ENCODE results near the gene HIBCH. TPM values are rescaled to one million over a fixed set of nuclear protein-coding genes. Genes with fewer than 3 reads are reported as not detected.

The HIBCH gene
- total RNA-seq, 1 donor from 2014 or later, result 33.7 TPM

DNA sequence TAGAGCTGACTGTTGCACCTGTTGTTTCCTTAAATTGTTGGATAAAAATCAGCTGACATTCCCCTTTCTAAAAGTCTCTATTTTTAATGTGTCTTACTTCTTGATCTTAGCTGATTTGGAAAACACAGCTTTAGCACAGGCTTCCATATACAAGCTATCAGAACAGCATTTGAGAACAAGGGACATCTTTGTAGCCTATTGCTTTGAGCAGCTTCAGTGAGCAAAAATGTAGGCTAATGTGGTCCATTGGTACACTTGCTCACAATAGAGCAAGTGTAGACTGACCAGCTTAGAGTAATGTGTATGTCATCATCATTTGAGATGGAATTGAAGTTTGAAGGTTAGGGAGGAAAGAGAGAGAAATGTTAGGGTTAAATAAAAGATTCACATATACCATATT, 30.7 kb upstream of the HIBCH start:
- no peak for DNase-seq (ENCODE audit: low read depth, low spot score)
- no peak overlapping the region for H3K4me3 Mint-ChIP-seq
- H3K4me1 Mint-ChIP-seq, result peaks cover 29% of the 10 kb centered on the region
- no peaks in the 10 kb centered on the region for H3K9me3 Mint-ChIP-seq
- TF ChIP-seq, protein P1, sequence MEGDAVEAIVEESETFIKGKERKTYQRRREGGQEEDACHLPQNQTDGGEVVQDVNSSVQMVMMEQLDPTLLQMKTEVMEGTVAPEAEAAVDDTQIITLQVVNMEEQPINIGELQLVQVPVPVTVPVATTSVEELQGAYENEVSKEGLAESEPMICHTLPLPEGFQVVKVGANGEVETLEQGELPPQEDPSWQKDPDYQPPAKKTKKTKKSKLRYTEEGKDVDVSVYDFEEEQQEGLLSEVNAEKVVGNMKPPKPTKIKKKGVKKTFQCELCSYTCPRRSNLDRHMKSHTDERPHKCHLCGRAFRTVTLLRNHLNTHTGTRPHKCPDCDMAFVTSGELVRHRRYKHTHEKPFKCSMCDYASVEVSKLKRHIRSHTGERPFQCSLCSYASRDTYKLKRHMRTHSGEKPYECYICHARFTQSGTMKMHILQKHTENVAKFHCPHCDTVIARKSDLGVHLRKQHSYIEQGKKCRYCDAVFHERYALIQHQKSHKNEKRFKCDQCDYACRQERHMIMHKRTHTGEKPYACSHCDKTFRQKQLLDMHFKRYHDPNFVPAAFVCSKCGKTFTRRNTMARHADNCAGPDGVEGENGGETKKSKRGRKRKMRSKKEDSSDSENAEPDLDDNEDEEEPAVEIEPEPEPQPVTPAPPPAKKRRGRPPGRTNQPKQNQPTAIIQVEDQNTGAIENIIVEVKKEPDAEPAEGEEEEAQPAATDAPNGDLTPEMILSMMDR (conservative IDR thresholded peaks at IDR 0.05), result no peak
- H3K27ac Mint-ChIP-seq (ENCODE audit: unreplicated experiment), result peak overlapping the region; percentile 55
- H3K36me3 Mint-ChIP-seq (ENCODE audit: low read depth), result no peaks in the 10 kb centered on the region
- H3K27me3 Mint-ChIP-seq (ENCODE audit: low read depth), result no peaks in the 10 kb centered on the region

DNA sequence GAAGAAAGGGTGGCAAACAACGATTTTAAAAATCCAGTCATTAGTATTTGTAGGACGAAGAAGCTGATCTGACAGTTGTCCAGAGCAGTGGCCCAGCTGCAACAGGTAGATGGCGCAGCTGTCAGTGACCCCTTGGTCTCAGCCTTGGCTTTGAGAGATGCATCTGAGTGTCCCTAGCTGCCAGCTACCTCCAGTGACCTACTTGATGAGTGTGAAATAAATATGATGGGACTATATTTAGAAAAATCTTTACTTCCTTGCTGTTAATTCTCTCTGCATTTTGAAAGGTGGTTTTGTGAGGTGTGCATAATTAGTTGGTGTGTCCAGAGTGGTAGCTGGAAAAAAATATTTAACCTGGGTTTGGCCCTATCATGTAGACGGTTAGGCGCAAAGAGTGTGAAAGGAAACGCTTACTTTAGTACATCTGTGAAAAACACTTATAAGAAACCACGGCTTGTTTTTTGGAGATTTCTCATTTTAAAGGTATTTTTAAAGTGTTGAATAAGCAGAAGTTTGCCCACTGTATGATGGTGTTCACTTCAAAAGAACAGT, 24.7 kb upstream of the HIBCH start:
- H3K36me3 Mint-ChIP-seq (ENCODE audit: low read depth), result no peaks in the 10 kb centered on the region
- TF ChIP-seq, protein P1 (conservative IDR thresholded peaks at IDR 0.05), result peak; percentile 46
- H3K4me3 Mint-ChIP-seq, result peak overlapping the region; percentile 86
- no peaks in the 10 kb centered on the region for H3K27me3 Mint-ChIP-seq (ENCODE audit: low read depth)
- peaks cover 4% of the 10 kb centered on the region for H3K9me3 Mint-ChIP-seq
- H3K27ac Mint-ChIP-seq (ENCODE audit: unreplicated experiment), result no peak overlapping the region
- DNase-seq (ENCODE audit: low read depth, low spot score), result no peak
- H3K4me1 Mint-ChIP-seq, result peaks cover 25% of the 10 kb centered on the region

DNA sequence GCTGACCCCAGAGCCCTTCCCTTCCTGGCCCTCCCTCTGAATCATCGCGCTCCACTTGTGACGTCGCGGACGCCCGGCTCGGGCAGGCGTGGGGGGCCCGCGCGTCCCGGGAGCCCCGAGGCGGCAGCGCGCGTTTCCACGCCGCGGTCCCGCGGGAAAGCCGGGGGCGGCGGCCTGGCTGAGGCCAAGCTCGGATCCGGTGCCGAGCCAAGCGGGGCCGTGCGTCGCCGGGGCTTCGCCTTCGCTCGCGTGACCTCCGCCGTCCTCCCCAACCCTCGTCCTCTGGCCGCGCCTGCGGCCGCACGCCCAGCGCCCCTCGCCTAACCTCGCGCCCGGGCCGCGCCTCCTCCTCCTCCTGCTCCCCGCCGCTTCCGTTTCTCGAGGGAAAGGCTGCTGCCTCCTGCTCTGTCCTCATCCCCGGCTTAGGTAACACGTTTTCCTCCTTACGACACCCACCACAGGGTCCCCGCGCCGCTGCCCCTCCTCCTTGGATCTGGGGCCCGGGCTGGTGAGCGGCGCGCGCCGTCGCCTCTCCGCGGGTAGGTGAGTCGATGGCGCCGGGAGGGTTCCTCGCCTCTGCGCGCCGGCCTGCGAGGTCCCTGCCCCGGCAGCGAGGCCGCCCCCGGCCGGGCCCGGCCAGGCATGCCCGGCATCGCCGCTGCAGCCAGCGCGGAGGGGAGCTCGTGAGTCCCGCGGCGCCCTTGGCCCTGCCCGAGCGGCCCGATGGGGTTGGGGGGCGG, 24.1 kb upstream of the HIBCH start, which contains the start of gene INPP1:
INPP1 (plus strand) TSS at position 54 of the 740 bp plus-strand sequence. CDS start 16,514 bp downstream, outside the sequence.
- TF ChIP-seq, protein P1 (conservative IDR thresholded peaks at IDR 0.05), result no peak
- Mint-ChIP-seq H3K36me3 (ENCODE audit: low read depth) (no peaks in the 10 kb centered on the region), H3K27ac (ENCODE audit: unreplicated experiment) (peak within 1 kb of the TSS; percentile 91), H3K9me3 (peaks cover 4% of the 10 kb centered on the region), H3K4me1 (peaks cover 25% of the 10 kb centered on the region), H3K4me3 (peak within 1 kb of the TSS; percentile 86), H3K27me3 (ENCODE audit: low read depth) (no peaks in the 10 kb centered on the region)
- peak; percentile 50 for DNase-seq (ENCODE audit: low read depth, low spot score)

DNA sequence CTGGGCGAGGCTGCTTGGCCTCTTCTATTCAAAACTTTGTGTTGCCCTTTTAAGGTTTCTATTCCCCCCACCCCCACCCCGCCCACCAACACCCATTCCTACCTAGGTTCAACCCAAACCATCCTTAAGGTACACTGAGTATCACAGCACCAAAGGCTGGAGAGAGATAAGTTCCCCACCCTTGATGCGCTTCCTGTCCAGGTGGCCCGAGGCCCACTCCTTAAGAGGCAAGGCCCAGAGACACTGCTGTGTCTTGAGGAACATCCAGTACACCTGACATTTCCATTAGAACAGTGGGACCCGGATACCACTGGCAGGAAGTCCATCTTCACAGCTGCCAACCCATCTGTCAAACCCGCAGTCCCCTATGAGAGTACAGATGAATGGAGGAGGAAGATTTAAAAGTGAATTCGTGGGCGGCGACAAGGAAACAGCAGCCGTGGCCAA, 23.5 kb upstream of the HIBCH start:
- H3K4me3 Mint-ChIP-seq, result peak overlapping the region; percentile 86
- H3K36me3 Mint-ChIP-seq (ENCODE audit: low read depth), result no peaks in the 10 kb centered on the region
- TF ChIP-seq, protein P1 (conservative IDR thresholded peaks at IDR 0.05), result no peak
- DNase-seq (ENCODE audit: low read depth, low spot score), result no peak
- peak overlapping the region; percentile 91 for H3K27ac Mint-ChIP-seq (ENCODE audit: unreplicated experiment)
- H3K27me3 Mint-ChIP-seq (ENCODE audit: low read depth), result no peaks in the 10 kb centered on the region
- H3K4me1 Mint-ChIP-seq, result peaks cover 25% of the 10 kb centered on the region
- peaks cover 4% of the 10 kb centered on the region for H3K9me3 Mint-ChIP-seq

DNA sequence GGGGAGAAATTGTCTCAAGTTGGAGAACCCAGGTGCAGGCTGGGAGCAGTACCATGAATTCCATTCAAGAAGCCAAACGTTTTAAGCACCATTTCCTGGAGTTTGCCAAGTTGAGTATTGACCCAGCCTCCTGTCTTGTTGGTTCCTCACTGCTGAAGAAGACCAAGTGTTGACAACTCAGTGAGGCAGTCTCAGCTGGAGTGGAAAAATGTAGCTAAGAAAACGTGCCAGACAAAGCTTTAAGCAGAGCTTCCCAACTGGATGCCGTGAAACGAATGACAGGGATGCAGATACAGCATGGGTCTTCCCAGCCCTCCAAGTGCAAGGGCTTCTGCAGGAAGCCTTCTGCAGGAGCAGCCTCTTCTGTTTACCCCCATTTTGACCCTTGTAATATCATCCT, 23.0 kb upstream of the HIBCH start:
- no peaks in the 10 kb centered on the region for H3K27me3 Mint-ChIP-seq (ENCODE audit: low read depth)
- peaks cover 4% of the 10 kb centered on the region for H3K9me3 Mint-ChIP-seq
- TF ChIP-seq, protein P1 (conservative IDR thresholded peaks at IDR 0.05), result no peak
- no peak overlapping the region for H3K27ac Mint-ChIP-seq (ENCODE audit: unreplicated experiment)
- H3K36me3 Mint-ChIP-seq (ENCODE audit: low read depth), result no peaks in the 10 kb centered on the region
- peaks cover 25% of the 10 kb centered on the region for H3K4me1 Mint-ChIP-seq
- H3K4me3 Mint-ChIP-seq, result peak overlapping the region; percentile 86
- DNase-seq (ENCODE audit: low read depth, low spot score), result no peak

All from neural crest cell (in vitro differentiated cells).